ENCODE results near the gene SEC62.

- TF ChIP-seq CTCF (IDR thresholded peaks at IDR 0.05; ENCODE audit: poor library complexity) (no peak), EZH2phosphoT487 (IDR thresholded peaks at IDR 0.05; ENCODE audit: low read depth, severe bottlenecking, unreplicated experiment) (no peak)
Observed at GRCh38 chr3:169969174-169970095, 2.8 kb downstream of the SEC62 start.
